HG02642 (cell line): ENCODE measurements around the gene KCNAB2.

Experiments
- ATAC-seq: cut with Tn5 transposase; IDR thresholded peaks from one replicate; pipeline ENCODE4 v1.9.1; 2021; ENCODE audit warnings: mild to moderate bottlenecking; ENCODE audit not compliant: unreplicated experiment, poor library complexity

KCNAB2 gene

DNA sequence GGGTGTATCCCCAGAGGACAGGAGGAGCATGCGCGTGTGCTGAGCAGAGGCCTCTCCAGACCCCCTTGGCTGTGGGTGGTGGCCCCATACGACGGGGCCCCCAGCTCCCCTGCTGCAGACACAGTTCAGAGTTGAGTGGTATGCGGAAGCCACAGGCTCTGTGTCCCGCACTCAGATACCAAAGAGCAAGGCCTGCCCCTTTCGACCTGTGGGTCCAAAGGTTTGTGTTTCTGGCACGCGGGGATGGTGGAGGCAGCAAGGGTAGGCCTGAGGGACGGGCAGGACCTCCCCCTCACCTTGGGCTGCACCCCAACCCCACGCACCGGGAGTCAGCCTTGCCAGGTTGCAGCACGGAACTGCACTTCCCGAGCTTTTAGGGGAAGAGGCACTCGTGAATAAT lies at the start of gene KCNAB2:
Gene KCNAB2 (plus strand): TSS at position 328 of the 400 bp plus-strand sequence. CDS start 5,649 bp downstream, outside the sequence.
- no peak for ATAC-seq

DNA sequence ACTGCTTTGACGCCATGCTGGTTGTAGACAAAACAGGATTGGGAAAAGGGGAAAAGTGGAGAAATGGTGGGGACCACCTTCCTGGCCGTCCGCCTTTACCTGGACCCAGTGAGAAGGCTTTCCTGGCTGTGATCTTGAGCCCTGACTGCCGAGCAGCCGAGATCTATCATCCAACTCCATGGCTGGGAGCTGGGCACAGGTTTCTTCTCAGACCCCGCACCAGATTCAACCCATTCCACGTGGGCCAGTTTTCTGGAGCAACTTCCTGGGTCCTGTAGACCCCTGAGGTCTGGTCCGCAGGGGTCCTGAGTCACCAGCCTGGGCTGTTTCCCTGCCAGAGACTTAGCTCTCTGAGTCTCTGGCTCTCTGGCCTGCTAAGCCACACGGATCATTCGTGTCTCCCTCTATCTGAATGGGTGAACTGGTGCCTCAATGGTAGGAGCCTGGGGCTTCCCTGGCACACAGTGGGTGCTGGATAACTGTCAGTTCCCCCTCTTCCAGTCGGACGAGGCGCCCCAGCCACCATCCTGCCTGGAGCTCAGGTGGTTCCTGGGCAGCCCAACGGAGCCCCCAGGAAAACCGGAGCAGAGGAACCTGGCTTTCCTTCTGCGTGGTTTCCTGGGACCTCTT lies 48.9 kb upstream of the KCNAB2 start:
- ATAC-seq: no peak

DNA sequence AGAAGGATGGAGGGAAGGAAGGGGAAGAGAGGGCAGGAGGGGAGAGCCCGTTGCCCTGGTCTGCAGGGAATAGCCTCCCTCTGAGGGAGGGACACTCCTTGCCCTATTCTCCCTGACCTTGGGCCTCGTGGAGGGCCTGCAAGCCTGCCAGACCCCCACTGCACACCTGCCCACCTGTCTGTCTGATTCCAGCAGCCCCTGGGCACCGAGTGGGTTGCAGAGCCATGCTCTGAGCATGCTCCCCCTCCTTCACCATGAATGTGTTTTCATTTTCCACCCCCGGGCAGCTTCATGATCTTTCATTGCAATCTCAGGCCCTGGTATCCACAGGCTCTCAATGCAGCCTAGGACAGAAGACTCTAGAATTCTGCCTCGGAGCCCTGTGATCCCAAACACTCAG lies 48.4 kb upstream of the KCNAB2 start:
- ATAC-seq: no peak

- no peak for ATAC-seq
Measured at GRCh38 chr1:5998051-5998905, 47.4 kb upstream of the KCNAB2 start.

DNA sequence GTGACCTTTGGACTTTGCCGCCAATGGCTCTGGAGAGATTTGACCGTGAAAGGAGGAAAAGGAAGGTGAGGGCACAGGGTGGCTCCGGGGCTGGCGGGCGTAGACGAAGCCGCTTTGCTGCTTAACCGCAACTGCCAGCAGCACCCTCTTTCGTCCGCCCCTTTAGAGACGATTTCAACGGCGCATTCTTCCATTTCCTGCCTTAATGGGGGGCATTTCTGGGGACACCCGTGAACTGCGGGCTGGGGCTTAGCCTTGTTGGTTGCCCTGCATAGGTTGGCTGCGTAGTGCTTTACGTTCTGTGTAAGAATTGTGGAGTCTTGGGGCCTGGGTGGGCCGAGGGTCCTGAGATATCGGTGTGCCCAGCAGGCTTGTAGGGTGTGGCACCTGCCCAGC lies 46.8 kb upstream of the KCNAB2 start:
- no peak for ATAC-seq

- no peak for ATAC-seq
Measured at GRCh38 chr1:5999711-6000443, 45.8 kb upstream of the KCNAB2 start.

DNA sequence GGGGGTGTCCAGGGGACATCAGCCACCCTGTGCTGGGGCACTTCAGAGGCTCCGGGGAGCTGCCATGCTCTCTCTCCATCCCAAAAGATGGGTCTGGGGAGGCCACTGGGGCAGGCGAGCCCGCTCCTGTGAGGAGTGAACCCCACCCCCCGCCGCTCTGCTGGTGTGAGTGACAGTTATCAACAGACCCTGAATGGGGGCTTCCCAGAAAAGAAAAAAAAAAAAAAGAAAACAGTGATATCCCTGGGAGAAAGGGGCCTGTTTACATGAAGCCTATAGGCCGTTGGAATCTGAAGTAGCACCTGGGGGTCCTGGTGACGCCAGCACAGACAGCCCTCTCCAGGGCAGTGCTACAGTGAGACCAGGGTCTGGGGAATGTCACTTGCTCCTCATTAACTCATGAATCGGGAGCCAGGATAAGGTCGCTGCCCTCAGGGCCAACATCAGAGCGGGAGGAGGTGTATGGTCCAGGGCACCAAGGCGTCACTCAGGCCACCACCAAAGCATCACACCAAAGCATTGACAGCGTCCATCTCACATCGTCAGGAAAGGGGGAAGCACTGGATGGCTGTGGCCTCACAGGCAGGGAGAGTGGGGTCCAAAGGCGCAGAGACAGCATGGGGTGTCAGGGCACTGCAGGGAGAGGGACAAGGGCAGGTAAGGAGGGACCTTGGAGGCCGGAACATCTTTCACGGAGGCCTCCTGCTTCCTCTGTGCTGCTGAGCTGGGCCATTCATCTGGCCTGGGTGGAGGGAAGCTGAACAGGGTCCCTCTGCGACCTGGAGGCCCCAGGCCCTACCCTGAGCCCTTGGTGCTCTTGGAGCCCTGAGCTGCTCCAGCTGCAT lies 45.0 kb upstream of the KCNAB2 start:
- no peak for ATAC-seq

DNA sequence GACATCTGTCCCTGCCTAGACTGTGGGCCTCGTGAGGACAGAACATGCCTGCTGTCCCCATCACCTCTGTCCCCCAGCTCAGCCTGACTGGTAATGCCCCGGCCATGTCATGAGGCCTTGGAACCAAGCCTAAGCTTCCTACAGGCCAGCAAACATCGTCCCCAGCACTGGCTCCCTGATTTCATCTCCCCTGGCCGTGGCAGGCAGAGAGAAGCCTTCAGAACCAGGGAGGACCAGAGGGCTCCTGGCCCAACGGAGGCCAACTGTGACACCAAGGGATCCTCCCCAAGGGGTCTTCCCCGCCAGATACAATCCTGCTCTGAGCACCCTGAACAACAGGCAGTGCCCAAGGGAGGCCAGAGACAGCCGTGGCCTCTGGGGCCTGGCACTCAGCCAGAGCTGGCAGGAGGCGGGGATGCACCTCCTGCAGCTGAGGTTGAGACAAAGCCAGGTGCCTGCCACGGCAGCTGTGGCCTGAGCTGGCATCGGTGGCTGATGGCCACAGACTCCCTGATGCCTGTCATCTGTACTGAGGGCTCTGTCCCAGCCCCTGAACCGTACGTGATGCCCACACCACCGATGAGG lies 43.6 kb upstream of the KCNAB2 start:
- no peak for ATAC-seq

DNA sequence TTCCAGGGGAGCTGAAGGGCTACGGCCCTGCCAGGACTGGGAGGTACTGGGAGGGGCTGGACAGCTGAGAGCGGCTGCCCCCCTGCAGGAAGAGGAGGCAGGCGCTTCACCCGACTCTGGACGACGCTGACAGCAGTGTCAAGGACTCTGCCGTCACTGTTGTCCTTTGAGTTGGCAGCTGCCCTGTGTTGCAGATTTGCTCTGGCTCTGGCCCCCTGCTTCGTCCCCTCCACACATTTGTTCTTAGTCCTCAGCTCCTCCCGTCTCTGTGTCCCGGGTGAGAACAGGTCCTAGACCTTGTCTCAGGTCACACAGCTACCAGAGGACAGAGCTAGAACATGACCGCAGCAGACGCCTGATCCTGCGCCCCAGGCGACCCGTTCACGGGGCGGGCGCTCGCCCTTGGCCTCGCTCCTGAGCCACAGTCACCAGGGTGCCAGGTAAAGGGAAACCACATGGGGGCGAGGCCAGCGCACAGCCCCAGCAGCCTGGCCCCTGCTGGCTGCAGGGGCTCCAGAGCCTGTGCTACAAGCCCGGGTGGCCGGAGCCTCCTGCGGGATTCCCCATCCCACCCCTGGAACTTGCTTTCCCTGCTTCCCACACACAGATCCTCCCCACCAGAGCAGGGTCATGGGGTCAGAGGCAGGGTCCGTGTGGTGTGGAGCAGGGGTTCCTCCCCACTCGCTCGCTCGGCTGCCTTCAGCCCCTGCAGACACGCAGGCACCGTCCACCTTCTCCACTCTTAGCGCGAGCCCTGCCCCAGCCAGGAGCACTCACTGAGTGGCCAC lies 42.8 kb upstream of the KCNAB2 start:
- ATAC-seq: no peak

DNA sequence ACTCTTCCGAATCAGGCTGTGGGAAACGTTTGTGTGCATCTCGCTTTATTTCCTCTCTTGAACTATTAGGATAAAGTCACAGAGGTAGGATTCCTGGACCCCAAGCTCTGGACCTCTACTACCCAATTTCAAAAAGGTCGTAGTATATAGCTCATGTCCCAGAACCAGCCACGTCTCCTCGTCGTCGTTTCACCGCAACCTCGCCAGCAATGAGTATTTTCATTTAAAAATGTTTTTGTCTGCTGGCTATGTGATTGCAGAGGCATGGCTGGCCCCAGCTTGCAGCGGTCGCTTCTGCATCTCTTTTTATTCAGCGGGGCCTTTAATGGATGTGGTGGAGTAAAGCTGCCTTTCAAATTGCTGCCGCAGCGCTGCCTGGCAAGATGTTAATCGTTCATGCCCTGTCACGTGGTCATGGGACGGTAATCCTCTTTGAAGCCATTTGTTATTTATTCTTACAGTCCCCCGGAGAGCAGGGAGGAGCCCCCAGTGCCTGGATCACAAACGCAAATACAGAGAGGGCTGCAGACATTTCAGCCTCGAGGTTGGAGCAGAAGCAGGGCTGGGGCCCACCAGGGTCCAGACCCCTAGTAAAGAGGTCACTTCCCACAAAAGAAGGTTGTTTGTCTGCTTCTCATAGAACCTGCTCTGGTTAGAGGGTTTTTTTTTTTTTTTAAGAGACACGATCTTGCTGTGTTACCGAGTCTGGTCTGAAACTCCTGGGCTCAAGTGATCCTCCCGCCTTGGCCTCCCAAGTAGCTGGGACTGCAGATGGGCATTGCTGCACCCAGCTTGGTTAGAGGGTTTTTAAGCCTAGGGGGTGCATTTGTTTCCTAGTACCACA lies 41.9 kb upstream of the KCNAB2 start:
- ATAC-seq: no peak

DNA sequence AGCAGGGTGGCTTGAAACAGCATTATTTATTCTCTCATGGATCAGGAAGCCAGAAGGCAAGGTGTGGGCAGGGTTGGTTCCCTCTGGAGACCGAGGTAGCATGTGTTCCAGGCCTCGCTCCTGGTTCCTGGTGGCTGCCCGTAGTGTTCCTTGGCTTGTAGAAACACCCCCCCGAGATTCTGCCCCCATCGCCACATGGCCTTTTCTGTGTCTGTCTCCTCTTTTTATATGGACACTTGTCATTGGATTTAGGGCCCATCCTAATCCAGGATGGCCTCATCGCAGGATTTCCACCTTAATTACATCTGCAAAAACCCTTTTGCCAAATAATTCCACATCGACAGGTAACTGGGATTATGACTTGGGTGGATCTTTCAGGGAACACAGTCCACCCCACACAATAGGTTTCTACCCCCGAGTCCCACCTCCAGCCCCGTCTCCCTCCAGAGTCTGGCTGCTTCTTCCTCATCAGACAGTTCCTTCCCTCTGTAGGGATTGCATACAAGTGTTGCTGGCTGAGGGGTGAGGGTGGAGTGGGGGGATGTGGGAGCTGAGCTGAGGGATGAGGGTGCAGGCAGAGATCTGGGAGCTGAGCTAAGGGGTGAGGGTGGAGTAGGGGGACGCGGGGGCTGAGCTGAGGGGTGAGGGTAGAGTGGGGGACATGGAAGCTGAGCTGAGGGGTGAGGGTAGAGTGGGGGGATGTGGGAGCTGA lies 41.1 kb upstream of the KCNAB2 start:
- ATAC-seq: no peak

GRCh38 chr1:6005276-6005917 lies 40.3 kb upstream of the KCNAB2 start:
- ATAC-seq: no peak

DNA sequence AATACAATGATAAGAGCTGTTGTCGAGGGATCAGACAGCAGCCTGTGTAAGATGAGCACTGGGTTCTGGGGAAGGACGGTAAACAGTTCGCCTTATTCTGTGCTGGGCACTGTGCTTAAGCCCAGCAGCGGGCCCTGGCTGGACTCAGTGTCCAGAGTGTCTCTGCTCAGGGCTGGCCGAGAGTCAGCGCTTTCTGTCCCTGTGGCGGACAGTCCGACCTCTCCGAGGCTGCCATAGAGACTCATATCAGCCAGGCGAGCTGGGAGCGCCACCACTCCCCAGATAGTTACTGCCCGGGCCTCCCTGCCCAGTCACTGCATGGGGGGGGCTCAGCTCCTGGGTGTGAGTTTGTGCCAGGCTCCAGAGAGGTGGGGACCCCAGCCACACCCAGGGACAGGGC lies 38.8 kb upstream of the KCNAB2 start:
- no peak for ATAC-seq

DNA sequence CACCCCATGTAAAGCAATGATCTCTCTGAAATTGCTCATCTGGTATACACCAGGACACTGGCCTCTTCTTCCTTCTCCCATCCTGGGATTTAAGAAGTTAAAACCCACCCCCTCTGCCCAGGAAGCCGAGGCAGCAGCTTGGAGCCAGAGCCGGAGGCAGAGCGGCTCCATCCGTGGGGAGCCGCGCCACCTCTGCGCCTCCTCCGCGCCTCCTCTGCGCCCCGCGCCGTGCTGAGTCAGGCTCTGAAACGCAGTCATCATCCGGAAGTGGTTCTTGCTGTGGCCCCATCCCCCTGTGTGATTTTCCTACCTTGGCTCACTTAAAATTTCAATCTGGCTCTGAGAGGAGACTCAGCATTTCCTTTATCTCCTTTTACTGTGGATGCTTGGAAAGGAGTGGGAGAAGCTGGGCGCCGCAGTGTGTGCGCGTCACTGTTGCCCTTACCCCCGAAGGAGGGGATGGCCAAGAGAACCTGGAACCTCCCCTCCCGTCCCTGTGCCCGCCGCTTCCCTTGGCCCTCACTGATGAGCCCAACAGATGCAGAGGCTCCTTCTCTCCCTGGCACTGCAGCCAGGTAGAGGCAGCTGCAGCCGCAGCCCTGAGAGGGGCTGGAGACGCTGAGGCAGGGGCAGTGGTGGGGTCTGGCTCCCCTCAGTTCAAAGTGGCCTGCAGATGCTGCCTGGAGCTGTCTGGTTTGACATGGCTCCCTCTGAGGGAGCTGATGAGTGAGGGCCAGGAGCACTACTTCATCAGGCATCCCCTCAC lies 38.2 kb upstream of the KCNAB2 start:
- no peak for ATAC-seq

GRCh38 chr1:6008084-6008415 lies 37.6 kb upstream of the KCNAB2 start:
- ATAC-seq: no peak

GRCh38 chr1:6008696-6009095 lies 37.0 kb upstream of the KCNAB2 start:
- no peak for ATAC-seq
